AG09309 (cell line): ENCODE results near the gene LGR6.

ENCODE experiments used
- DNase-seq: peaks from one replicate; pipeline ENCODE4 v3.0.0-alpha.2; 2010; ENCODE audit warnings: low read depth
- H3K4me3 ChIP-seq: 2 replicates; pipeline ENCODE4 v1.5.1; 2011; ENCODE audit warnings: mild to moderate bottlenecking, low read depth, low read length, moderate library complexity; ENCODE audit not compliant: control insufficient read depth
- TF ChIP-seq, protein P1 (sequence below): IDR thresholded peaks from 2 replicates; pipeline ENCODE4 v1.5.1; 2011; ENCODE audit warnings: mild to moderate bottlenecking, low read depth, low read length, inconsistent platforms; ENCODE audit not compliant: insufficient read depth, control insufficient read depth; ENCODE audit errors: missing control alignments

Gene LGR6

DNA sequence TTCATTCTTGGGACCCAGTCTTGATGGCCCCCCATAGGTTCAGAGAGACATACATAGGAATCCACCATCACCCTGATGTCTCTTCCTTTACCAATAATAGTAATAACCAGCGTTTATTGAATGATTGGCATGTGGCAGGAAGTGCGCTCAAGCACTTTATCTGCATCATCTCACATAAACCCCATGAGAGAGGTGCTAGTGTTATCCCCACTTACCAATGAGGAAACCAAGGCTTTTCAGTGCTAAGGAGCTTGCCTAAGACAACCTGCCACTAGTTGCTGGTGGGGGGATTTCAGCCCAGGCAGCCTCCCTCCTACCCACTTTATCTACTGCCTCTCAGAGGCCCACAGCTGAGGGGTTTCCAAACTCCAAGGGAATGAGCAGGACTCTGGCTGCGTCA lies 7.7 kb downstream of the LGR6 start:
- TF ChIP-seq, protein P1, sequence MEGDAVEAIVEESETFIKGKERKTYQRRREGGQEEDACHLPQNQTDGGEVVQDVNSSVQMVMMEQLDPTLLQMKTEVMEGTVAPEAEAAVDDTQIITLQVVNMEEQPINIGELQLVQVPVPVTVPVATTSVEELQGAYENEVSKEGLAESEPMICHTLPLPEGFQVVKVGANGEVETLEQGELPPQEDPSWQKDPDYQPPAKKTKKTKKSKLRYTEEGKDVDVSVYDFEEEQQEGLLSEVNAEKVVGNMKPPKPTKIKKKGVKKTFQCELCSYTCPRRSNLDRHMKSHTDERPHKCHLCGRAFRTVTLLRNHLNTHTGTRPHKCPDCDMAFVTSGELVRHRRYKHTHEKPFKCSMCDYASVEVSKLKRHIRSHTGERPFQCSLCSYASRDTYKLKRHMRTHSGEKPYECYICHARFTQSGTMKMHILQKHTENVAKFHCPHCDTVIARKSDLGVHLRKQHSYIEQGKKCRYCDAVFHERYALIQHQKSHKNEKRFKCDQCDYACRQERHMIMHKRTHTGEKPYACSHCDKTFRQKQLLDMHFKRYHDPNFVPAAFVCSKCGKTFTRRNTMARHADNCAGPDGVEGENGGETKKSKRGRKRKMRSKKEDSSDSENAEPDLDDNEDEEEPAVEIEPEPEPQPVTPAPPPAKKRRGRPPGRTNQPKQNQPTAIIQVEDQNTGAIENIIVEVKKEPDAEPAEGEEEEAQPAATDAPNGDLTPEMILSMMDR, result no peak
- no peak overlapping the region for H3K4me3 ChIP-seq
- no peak for DNase-seq

DNA sequence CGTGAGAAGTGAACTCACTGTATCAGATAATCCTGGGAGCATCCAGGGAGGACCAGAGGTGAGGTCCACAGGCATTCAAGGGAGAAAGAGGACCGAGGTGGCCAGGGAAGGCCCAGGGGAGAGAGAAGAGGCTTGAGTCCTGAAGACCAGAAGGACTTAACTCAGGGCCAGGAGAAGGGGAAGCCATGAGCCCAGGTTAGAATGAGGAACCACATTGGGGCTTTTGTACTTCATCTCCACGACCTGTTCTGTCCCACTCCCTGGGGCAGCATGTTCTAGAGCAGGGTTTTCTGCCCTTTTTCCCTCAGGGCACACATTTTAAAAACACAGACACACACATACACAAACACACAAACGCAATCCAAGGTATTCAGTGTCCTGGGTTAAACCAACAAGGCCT lies 8.4 kb downstream of the LGR6 start:
- DNase-seq, result no peak

DNA sequence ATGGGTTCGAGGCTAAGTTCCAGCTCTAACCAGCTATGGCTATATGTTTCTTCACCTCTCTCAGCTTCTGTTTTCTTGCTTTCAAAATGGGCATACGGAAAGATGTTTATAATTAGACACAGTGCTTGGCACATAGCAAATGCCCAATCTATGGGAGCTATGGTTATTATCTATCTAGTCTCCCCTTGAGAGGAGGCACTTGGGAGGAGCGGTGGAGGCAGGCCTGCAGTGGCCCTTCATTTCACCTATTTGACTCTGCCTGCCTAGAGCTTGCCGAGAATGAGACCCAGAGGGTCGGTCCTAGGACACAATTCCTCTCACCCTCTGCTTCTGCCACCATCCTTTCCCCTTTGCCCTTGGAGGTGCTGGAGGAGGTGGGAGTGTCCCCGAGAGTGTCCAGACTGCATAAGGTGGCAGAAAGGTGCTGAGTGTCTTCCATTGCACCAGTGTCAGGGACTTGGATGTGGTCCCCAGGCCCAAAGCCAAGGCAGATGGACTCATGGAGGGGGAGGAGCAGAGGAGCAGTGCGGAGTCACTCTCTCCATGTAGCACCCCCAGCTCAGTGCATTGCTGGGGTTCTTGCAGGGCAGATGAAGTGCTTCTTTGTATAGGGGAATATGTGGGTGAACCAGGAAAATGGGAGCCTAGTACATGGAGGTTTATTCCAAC lies 9.0 kb downstream of the LGR6 start:
- no peak for DNase-seq
- TF ChIP-seq, protein P1, result no peak

More for the DNA sequence above, 8.4 kb downstream of the LGR6 start:
- no peak overlapping the region for H3K4me3 ChIP-seq
- TF ChIP-seq, protein P1, result no peak

DNA sequence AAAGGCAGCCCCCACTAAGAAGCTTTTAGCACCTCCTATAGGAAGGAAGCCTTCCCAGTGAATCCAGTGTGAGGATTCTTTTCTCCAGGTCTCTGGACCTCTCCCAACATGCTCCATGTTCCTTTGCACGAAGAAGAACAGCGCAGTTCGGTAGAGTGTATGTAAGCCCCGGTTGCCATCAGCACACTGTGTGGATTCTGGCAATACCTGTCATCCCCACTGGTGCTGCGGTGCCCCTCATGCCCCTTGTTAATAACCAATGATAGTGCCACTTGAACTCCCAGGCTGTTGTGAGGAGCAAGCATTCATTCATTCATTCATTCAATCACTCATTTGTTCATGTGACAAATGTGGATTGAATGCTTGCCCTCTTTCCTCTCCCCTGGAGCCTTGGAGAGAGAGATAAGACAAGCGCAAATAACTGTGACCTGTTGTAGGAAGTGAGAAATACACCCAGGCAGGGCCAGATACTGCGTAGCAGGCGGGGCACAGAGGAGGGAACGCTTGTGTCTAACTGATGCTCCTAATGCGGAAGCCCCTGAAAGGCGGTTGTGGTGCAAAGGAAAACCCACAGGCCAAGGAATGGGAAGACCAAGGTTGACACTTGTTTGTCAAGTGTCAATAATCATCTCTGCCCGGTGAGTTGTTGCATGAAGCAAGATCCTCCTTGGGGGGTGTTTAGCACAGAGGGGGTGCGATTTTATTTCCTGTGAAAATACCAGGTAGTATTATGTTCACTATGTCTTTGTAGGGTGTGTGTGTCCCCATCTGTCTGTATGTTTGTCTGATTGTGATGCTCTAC lies 9.8 kb downstream of the LGR6 start:
- TF ChIP-seq, protein P1, result no peak
- no peak overlapping the region for H3K4me3 ChIP-seq
- no peak for DNase-seq

More for the DNA sequence above, 9.0 kb downstream of the LGR6 start:
- no peak overlapping the region for H3K4me3 ChIP-seq

DNA sequence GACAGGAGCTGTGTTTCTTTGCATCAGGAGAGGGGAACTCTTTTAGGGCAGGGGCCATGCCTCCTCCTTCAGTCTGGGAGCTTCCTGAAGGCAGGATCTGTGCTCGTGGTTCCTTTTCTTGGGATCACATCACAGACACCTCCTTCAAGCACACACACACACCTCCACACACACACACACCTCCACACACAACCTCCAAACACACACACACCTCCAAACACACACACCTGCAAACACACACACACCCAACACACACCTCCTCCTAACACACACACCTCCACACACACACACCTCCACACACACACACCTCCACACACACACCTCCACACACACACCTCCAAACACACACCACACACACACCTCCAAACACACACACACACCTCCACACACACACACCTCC lies 10.5 kb downstream of the LGR6 start:
- DNase-seq, result no peak
- H3K4me3 ChIP-seq, result no peak overlapping the region
- TF ChIP-seq, protein P1, result no peak

DNA sequence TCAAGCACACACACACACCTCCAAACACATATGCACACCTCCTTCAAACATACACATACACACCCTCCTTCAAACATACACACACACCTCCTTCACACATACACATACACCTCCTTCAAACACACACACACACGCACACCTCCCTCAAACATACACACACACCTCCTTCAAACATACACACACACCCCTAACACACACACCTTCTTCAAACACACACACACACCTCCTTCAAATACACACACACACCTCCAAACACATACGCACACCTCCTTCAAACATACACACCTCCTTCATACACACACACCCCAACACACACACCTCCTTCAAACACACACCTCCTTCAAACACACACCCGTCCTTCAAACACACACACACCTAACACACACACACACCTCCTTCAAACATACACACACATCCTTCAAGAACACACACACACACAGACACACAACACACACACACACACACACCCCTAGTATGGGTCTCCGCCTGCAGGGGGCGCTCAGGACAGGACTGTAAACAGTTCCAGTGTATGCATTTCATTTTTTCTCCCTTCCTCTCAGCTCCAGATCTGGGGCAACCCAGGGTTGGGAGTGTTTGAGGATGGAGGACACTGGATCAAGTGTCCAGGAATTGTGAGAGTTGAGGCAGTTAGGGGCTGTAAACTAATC lies 12.1 kb downstream of the LGR6 start:
- DNase-seq, result no peak
- TF ChIP-seq, protein P1, result peak; percentile 32
- H3K4me3 ChIP-seq, result no peak overlapping the region
